HG03175 (cell line): ENCODE data around the gene MRM1.
A peak's percentile ranks its signal among the peaks of the same experiment; 100 is the strongest.
"Not testable (repeated sequence)": the region's sequence is repeated elsewhere in the genome, so short reads cannot be mapped to it uniquely, and the experiment has no call there.

ENCODE experiments used
- ATAC-seq: cut with Tn5 transposase; IDR thresholded peaks from one replicate; pipeline ENCODE4 v1.9.1; 2021; ENCODE audit warnings: mild to moderate bottlenecking, moderate library complexity; ENCODE audit not compliant: unreplicated experiment

Gene MRM1

GRCh38 chr17:36600465-36600864 is 918 bp upstream of the MRM1 start:
- no peak for ATAC-seq

GRCh38 chr17:36600936-36601302 is 464 bp upstream of the MRM1 start:
- ATAC-seq, result peak; percentile 5

- ATAC-seq, result peak; percentile 14
Measured at GRCh38 chr17:36602030-36602748, 806 bp downstream of the MRM1 start.

GRCh38 chr17:36602924-36603384 is 1.6 kb downstream of the MRM1 start:
- ATAC-seq, result no peak

- not testable (repeated sequence) for ATAC-seq
Measured at GRCh38 chr17:36605028-36605427, 3.6 kb downstream of the MRM1 start.

- no peak for ATAC-seq
Measured at GRCh38 chr17:36608280-36608679, 6.9 kb downstream of the MRM1 start.

DNA sequence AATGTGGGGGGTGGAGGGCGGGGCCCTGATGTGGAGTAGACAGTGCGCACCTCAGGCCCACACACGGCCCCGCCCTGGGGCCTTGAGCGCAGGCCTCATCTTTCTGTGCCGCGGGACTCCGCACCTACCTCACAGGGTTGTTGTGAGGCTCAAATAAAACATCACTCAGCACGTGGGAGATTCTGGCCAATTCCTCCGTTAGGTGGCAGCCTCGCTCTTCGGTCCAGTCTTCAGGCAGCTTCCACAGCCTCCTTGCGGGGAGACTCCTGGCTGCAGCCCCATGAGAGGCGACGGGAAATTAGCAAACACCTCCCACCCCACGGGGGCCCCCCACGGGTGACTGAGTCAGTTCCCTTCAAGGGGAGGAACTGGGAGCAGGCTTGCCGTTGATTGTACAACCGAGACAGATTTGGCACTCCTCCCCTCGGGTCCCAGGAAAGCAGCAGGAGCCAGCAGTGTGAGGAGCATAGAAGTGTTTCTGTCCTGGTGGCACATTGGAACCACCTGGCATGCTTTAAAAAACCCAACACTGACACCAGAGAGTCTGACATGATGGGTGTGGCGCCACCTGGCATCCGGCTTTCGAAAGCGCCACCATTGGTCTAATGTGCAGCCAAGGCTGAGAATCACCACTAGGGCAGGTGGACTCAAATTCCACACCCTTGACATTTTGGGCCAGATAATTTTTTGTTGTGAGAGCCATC is 7.6 kb downstream of the MRM1 start:
- ATAC-seq, result no peak

DNA sequence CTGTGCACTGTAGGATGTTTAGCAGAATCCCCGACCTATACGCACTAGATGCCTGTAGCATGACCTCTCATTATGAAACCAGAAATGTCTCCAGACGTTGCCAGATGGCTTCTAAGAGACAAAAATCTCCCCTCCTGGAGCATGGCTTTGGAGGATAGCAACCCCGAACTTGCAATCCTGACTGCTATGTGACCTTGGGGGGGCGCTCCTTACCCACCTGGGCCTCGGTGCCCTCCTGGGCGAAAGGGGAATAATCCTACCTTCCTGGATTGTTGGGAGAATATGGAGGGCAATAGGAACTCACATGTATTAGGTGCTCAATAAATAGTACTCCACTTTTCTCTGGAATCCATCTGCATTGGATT is 8.1 kb downstream of the MRM1 start:
- no peak for ATAC-seq

- ATAC-seq, result no peak
Measured at GRCh38 chr17:36610474-36610873, 9.1 kb downstream of the MRM1 start.

GRCh38 chr17:36611345-36612072 is 10.1 kb downstream of the MRM1 start:
- ATAC-seq, result no peak

GRCh38 chr17:36612323-36612722 is 10.9 kb downstream of the MRM1 start:
- no peak for ATAC-seq

- ATAC-seq, result no peak
Measured at GRCh38 chr17:36613155-36613554, 11.8 kb downstream of the MRM1 start.

DNA sequence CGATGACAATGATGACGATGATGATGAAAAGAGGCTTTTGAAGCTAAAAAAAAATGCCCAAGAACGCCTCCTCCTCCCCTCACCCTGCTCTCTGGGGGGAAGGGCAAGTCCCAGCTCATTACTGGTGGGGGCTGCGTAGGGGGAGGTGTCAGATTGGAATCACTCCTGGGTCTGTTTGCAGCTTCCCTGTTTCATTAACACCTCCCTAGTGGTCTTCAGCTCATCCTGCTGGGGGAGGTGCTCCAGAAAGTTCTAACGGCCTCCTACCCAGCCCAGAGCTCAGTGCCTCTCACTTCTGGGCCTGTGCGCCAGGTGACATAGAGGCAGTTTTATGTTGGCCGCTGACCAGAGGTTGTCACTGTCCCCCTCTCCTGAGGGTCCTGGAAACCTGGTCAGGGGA is 12.7 kb downstream of the MRM1 start:
- ATAC-seq, result no peak

- no peak for ATAC-seq
Measured at GRCh38 chr17:36614933-36615332, 13.6 kb downstream of the MRM1 start.

GRCh38 chr17:36616061-36617029 is 15.0 kb downstream of the MRM1 start:
- ATAC-seq, result no peak

GRCh38 chr17:36617773-36618172 is 16.4 kb downstream of the MRM1 start:
- no peak for ATAC-seq

DNA sequence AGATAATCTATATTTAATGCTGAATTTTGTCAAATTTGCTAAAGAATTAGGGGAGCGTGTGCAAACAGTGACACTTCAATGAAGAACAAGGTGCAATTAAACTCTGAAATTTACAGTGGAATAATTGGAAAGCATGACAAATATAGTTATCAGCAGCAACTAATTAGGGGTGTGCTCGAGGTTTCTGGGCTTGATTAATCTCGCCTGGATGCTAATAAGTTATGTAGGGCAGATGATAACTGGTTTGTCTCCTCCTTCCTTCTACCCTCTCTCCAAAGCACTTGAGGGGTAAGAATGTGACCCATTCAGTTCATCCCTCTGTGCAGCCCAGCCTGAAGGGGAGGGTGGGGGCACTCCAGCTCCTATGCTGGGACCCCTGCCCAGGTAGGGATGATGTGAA is 21.9 kb downstream of the MRM1 start:
- no peak for ATAC-seq

DNA sequence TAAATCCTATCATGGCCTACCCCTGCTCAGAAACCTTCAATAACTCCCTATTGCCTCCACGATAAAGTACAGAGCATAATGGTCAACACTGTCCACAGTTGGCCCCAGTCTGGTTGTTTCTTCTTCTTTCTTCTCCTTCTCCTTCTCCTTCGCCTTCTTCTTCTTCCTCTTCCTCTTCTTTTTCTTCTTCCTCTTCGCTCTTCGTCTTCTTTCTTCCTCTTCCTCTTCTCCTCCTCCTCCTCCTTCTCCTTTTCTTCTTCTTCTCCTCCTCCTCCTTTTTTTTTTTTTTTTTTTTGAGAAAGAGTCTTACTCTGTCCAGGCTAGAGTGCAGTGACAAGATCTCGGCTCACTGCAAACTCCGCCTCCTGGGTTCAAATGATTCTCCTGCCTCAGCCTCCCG is 23.8 kb downstream of the MRM1 start:
- ATAC-seq, result no peak

DNA sequence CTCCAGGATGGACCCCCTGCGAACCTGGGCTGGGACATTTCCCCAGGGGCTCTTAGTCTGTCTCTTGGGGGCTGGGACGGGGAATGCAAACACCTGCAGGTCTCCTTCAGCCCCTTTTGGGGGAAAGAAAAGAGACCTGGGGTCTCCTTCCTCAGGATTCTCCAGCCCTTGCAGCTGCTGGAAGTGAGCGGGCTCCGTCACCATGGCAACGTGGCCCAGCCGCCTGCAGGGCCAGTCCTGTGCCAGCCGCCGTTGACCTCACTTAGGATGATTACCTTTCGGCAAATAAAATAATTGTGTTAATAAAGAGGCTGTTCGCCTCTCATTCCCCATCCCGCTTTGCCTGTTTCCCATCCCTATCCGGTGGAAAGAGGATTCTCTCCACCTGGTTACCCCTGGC is 25.7 kb downstream of the MRM1 start:
- no peak for ATAC-seq

DNA sequence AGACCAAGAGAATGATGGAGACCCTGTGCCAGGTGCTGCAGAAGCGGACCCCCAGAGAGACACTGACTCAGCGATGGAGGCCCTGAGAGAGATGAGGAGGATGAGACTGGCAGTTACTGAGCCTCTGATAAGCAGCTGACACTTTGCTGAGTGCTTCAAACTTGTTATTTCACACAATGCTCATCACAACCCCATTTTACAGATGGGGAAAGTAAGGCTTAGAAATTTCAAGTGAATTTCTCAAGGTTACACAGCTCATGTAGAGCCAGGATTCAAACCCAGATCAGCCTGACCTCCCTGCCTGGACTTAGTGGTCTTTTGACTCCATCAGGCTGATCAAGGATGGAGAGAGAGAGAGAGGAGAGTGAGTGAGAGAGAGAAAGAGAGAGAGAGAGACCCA is 27.2 kb downstream of the MRM1 start:
- ATAC-seq, result no peak
